Measurements from ENCODE around the gene SUGP1. TPM values are rescaled to one million over a fixed set of nuclear protein-coding genes. Genes with fewer than 3 reads are reported as not detected.
"Not testable (repeated sequence)": the region's sequence is repeated elsewhere in the genome, so short reads cannot be mapped to it uniquely, and the experiment has no call there.

The SUGP1 gene
- total RNA-seq, 1 experiment from 2014 or later: 81.3 TPM

GRCh38 chr19:19352823-19353222, 32.5 kb upstream of the SUGP1 start:
- peaks cover 29% of the 10 kb centered on the region for H3K36me3 Mint-ChIP-seq
- CTCF ChIA-PET: interaction anchor here (1.4 kb wide), 1 partner anchor 10 kb away, joined by 4 read pairs; no protein-coding TSS in a partner anchor
- ATAC-seq: no peak
- H3K4me3 Mint-ChIP-seq: no peak overlapping the region
- no peaks in the 10 kb centered on the region for H3K27me3 Mint-ChIP-seq (ENCODE audit: low read depth)
- no peaks in the 10 kb centered on the region for H3K4me1 Mint-ChIP-seq
- TF ChIP-seq FOXP1 (CRISPR knock-in tag; IDR thresholded peaks at IDR 0.05; ENCODE audit: borderline replicate concordance) (no peak), JUN (CRISPR knock-in tag; IDR thresholded peaks at IDR 0.05) (no peak), E2F5 (CRISPR knock-in tag; IDR thresholded peaks at IDR 0.05) (no peak), ATF1 (CRISPR knock-in tag; IDR thresholded peaks at IDR 0.05) (no peak), USF1 (CRISPR knock-in tag; IDR thresholded peaks at IDR 0.05) (no peak), IRF2 (CRISPR knock-in tag; IDR thresholded peaks at IDR 0.05; ENCODE audit: borderline replicate concordance, low read depth) (no peak), SOX15 (CRISPR knock-in tag; IDR thresholded peaks at IDR 0.05) (no peak), JAZF1 (CRISPR knock-in tag; IDR thresholded peaks at IDR 0.05) (no peak), NFE2L1 (CRISPR knock-in tag; IDR thresholded peaks at IDR 0.05) (no peak)
- TF ChIP-seq, protein P1, sequence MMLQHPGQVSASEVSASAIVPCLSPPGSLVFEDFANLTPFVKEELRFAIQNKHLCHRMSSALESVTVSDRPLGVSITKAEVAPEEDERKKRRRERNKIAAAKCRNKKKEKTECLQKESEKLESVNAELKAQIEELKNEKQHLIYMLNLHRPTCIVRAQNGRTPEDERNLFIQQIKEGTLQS (CRISPR knock-in tag; conservative IDR thresholded peaks at IDR 0.05): no peak
- TF ChIP-seq, protein P2, sequence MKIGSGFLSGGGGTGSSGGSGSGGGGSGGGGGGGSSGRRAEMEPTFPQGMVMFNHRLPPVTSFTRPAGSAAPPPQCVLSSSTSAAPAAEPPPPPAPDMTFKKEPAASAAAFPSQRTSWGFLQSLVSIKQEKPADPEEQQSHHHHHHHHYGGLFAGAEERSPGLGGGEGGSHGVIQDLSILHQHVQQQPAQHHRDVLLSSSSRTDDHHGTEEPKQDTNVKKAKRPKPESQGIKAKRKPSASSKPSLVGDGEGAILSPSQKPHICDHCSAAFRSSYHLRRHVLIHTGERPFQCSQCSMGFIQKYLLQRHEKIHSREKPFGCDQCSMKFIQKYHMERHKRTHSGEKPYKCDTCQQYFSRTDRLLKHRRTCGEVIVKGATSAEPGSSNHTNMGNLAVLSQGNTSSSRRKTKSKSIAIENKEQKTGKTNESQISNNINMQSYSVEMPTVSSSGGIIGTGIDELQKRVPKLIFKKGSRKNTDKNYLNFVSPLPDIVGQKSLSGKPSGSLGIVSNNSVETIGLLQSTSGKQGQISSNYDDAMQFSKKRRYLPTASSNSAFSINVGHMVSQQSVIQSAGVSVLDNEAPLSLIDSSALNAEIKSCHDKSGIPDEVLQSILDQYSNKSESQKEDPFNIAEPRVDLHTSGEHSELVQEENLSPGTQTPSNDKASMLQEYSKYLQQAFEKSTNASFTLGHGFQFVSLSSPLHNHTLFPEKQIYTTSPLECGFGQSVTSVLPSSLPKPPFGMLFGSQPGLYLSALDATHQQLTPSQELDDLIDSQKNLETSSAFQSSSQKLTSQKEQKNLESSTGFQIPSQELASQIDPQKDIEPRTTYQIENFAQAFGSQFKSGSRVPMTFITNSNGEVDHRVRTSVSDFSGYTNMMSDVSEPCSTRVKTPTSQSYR (CRISPR knock-in tag; IDR thresholded peaks at IDR 0.05): no peak
- TF ChIP-seq, protein P3, sequence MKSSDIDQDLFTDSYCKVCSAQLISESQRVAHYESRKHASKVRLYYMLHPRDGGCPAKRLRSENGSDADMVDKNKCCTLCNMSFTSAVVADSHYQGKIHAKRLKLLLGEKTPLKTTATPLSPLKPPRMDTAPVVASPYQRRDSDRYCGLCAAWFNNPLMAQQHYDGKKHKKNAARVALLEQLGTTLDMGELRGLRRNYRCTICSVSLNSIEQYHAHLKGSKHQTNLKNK (CRISPR knock-in tag; IDR thresholded peaks at IDR 0.05): no peak
- TF ChIP-seq, protein P4, sequence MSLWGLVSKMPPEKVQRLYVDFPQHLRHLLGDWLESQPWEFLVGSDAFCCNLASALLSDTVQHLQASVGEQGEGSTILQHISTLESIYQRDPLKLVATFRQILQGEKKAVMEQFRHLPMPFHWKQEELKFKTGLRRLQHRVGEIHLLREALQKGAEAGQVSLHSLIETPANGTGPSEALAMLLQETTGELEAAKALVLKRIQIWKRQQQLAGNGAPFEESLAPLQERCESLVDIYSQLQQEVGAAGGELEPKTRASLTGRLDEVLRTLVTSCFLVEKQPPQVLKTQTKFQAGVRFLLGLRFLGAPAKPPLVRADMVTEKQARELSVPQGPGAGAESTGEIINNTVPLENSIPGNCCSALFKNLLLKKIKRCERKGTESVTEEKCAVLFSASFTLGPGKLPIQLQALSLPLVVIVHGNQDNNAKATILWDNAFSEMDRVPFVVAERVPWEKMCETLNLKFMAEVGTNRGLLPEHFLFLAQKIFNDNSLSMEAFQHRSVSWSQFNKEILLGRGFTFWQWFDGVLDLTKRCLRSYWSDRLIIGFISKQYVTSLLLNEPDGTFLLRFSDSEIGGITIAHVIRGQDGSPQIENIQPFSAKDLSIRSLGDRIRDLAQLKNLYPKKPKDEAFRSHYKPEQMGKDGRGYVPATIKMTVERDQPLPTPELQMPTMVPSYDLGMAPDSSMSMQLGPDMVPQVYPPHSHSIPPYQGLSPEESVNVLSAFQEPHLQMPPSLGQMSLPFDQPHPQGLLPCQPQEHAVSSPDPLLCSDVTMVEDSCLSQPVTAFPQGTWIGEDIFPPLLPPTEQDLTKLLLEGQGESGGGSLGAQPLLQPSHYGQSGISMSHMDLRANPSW (CRISPR knock-in tag; conservative IDR thresholded peaks at IDR 0.05; ENCODE audit: low read depth): no peak
- TF ChIP-seq, protein P5, sequence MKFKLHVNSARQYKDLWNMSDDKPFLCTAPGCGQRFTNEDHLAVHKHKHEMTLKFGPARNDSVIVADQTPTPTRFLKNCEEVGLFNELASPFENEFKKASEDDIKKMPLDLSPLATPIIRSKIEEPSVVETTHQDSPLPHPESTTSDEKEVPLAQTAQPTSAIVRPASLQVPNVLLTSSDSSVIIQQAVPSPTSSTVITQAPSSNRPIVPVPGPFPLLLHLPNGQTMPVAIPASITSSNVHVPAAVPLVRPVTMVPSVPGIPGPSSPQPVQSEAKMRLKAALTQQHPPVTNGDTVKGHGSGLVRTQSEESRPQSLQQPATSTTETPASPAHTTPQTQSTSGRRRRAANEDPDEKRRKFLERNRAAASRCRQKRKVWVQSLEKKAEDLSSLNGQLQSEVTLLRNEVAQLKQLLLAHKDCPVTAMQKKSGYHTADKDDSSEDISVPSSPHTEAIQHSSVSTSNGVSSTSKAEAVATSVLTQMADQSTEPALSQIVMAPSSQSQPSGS (CRISPR knock-in tag; IDR thresholded peaks at IDR 0.05; ENCODE audit: borderline replicate concordance, low read depth): no peak
- H3K9me3 Mint-ChIP-seq: no peaks in the 10 kb centered on the region
- no peak overlapping the region for H3K27ac Mint-ChIP-seq
- no peak for DNase-seq (ENCODE audit: low spot score)
- POLR2A ChIA-PET: no interaction called here

DNA sequence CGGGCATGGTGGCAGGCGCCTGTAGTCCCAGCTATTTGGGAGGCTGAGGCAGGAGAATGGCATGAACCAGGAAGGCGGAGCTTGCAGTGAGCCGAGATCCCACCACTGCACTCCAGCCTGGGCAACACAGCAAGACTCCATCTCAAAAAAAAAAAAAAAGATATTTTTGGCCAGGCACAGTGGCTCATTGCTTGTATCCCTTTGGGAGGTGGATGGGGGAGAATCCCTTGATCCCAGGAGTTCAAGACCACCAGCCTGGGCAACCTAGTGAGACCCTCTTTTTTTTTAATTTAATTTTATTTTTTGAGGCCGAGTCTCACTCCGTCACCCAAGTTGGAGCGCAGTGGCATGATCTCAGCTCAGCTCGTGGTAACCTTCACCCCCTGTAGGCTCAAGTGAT, 30.4 kb upstream of the SUGP1 start:
- ATAC-seq; H3K27ac Mint-ChIP-seq; POLR2A ChIA-PET; H3K4me1 Mint-ChIP-seq; H3K4me3 Mint-ChIP-seq; H3K27me3 Mint-ChIP-seq (ENCODE audit: low read depth); DNase-seq (ENCODE audit: low spot score); H3K9me3 Mint-ChIP-seq: not testable (repeated sequence)
- CTCF ChIA-PET: interaction anchor here (0.7 kb wide), 1 partner anchor 16 kb away, joined by 3 read pairs; no protein-coding TSS in a partner anchor
- peaks cover 42% of the 10 kb centered on the region for H3K36me3 Mint-ChIP-seq
